Astrocyte (in vitro differentiated cells and primary cell): ENCODE measurements around the gene CELF2. TPM values are rescaled to one million over a fixed set of nuclear protein-coding genes. Genes with fewer than 3 reads are reported as not detected.

Experiments
- DNase-seq: peaks from one replicate; pipeline ENCODE4 v3.0.0-alpha.2; 2010; ENCODE audit warnings: low read depth
- FAIRE-seq: peaks from 2 replicates; lab custom pipeline; 2011; peaks lifted over from hg19 to GRCh38; lab: Jason Lieb, UNC
- H2AFZ ChIP-seq: 2 replicates; pipeline ENCODE4 v1.6.0; 2012; ENCODE audit warnings: low read depth, low read length, inconsistent platforms
- H3K27ac ChIP-seq: 2 replicates; pipeline ENCODE4 v1.5.1; 2011; ENCODE audit warnings: low read depth, low read length, inconsistent platforms
- H3K27me3 ChIP-seq: 2 replicates; pipeline ENCODE4 v1.6.0; 2011; ENCODE audit warnings: low read length, inconsistent platforms; ENCODE audit not compliant: insufficient read depth
- H3K36me3 ChIP-seq: 2 replicates; pipeline ENCODE4 v1.5.1; 2011; ENCODE audit warnings: low read length, inconsistent platforms; ENCODE audit not compliant: insufficient read depth
- H3K4me1 ChIP-seq: 2 replicates; pipeline ENCODE4 v1.5.1; 2011; ENCODE audit warnings: low read length, inconsistent platforms; ENCODE audit not compliant: insufficient read depth
- H3K4me2 ChIP-seq: 2 replicates; pipeline ENCODE4 v1.6.0; 2012; ENCODE audit warnings: low read length, inconsistent platforms
- H3K4me3 ChIP-seq: 2 replicates; pipeline ENCODE4 v1.5.1; 2011; ENCODE audit warnings: low read depth, mild to moderate bottlenecking, low read length, inconsistent platforms; ENCODE audit not compliant: insufficient read depth
- H3K79me2 ChIP-seq: 2 replicates; pipeline ENCODE4 v1.6.0; 2012; ENCODE audit warnings: mild to moderate bottlenecking, low read length, inconsistent platforms; ENCODE audit not compliant: insufficient read depth
- H3K9ac ChIP-seq: 2 replicates; pipeline ENCODE4 v1.6.0; 2012; ENCODE audit warnings: mild to moderate bottlenecking, low read length, inconsistent platforms
- H3K9me3 ChIP-seq: 2 replicates; pipeline ENCODE4 v1.5.1; 2012; ENCODE audit warnings: low read depth, mild to moderate bottlenecking, low read length, inconsistent platforms; ENCODE audit not compliant: insufficient read depth
- H4K20me1 ChIP-seq: 2 replicates; pipeline ENCODE4 v1.6.0; 2012; ENCODE audit warnings: low read length, inconsistent platforms; ENCODE audit not compliant: insufficient read depth
- H3K27ac Mint-ChIP-seq: one replicate; pipeline ENCODE4 v1.8.0; 2021; ENCODE audit warnings: mild to moderate bottlenecking, mixed read lengths; ENCODE audit not compliant: unreplicated experiment
- H3K27me3 Mint-ChIP-seq: one replicate; pipeline ENCODE4 v1.8.0; 2021; ENCODE audit warnings: low read depth, mixed read lengths; ENCODE audit not compliant: unreplicated experiment
- H3K36me3 Mint-ChIP-seq: one replicate; pipeline ENCODE4 v1.8.0; 2021; ENCODE audit warnings: low read depth, mixed read lengths; ENCODE audit not compliant: unreplicated experiment
- H3K4me1 Mint-ChIP-seq: one replicate; pipeline ENCODE4 v1.8.0; 2021; ENCODE audit warnings: low read depth, mixed read lengths; ENCODE audit not compliant: unreplicated experiment
- H3K4me3 Mint-ChIP-seq: one replicate; pipeline ENCODE4 v1.8.0; 2021; ENCODE audit warnings: mild to moderate bottlenecking, moderate library complexity, mixed read lengths; ENCODE audit not compliant: unreplicated experiment
- H3K9me3 Mint-ChIP-seq: one replicate; pipeline ENCODE4 v1.8.0; 2021; ENCODE audit warnings: mild to moderate bottlenecking, mixed read lengths; ENCODE audit not compliant: unreplicated experiment
- CTCF ChIP-seq: IDR thresholded peaks from 2 replicates; pipeline ENCODE4 v1.5.1; 2011; ENCODE audit warnings: low read depth, mild to moderate bottlenecking, inconsistent platforms, low read length, moderate library complexity; ENCODE audit not compliant: insufficient read depth
- EZH2 ChIP-seq: IDR thresholded peaks from 2 replicates; pipeline ENCODE4 v1.6.1; 2012; ENCODE audit warnings: mild to moderate bottlenecking, low read length, inconsistent platforms; ENCODE audit not compliant: insufficient read depth
- total RNA-seq: library from RNA; stranded (reverse); gene quantifications from 2 replicates; pipeline ENCODE4 v1.2.1, GENCODE V29; 2021

The CELF2 gene
- total RNA-seq, 1 donor from 2014 or later, result 76.1 TPM

- H3K4me3 Mint-ChIP-seq, result no peak overlapping the region
- no peaks in the 10 kb centered on the region for H3K27me3 Mint-ChIP-seq
- H4K20me1 ChIP-seq, result no peaks in the 10 kb centered on the region
- H3K9ac ChIP-seq, result no peak overlapping the region
- H3K9me3 Mint-ChIP-seq, result no peaks in the 10 kb centered on the region
- H3K27ac ChIP-seq, result no peak overlapping the region
- no peaks in the 10 kb centered on the region for H3K27me3 ChIP-seq
- H2AFZ ChIP-seq, result no peak overlapping the region
- no peak overlapping the region for H3K27ac Mint-ChIP-seq
- H3K4me1 ChIP-seq, result no peaks in the 10 kb centered on the region
- H3K79me2 ChIP-seq, result no peaks in the 10 kb centered on the region
- TF ChIP-seq EZH2 (no peak), CTCF (no peak)
- H3K4me2 ChIP-seq, result no peak overlapping the region
- peaks cover 3% of the 10 kb centered on the region for H3K36me3 Mint-ChIP-seq
- no peak for FAIRE-seq
- no peak for DNase-seq
- no peaks in the 10 kb centered on the region for H3K36me3 ChIP-seq
- H3K4me1 Mint-ChIP-seq, result no peaks in the 10 kb centered on the region
- H3K4me3 ChIP-seq, result no peak overlapping the region
- H3K9me3 ChIP-seq, result no peaks in the 10 kb centered on the region
Observed at GRCh38 chr10:11262494-11263345, 245.0 kb downstream of the CELF2 start.

- Histone ChIP-seq H3K9me3 (no peaks in the 10 kb centered on the region), H3K79me2 (no peaks in the 10 kb centered on the region), H3K4me2 (no peak overlapping the region), H3K4me1 (no peaks in the 10 kb centered on the region), H3K9ac (no peak overlapping the region), H3K27me3 (no peaks in the 10 kb centered on the region), H2AFZ (no peak overlapping the region), H3K36me3 (no peaks in the 10 kb centered on the region), H3K4me3 (no peak overlapping the region), H3K27ac (no peak overlapping the region), H4K20me1 (no peaks in the 10 kb centered on the region)
- FAIRE-seq, result no peak
- Mint-ChIP-seq H3K4me3 (no peak overlapping the region), H3K36me3 (peaks cover 1% of the 10 kb centered on the region), H3K9me3 (no peaks in the 10 kb centered on the region), H3K4me1 (no peaks in the 10 kb centered on the region), H3K27me3 (no peaks in the 10 kb centered on the region), H3K27ac (no peak overlapping the region)
- no peak for DNase-seq
- TF ChIP-seq EZH2 (no peak), CTCF (no peak)
Observed at GRCh38 chr10:11263767-11264166, 246.1 kb downstream of the CELF2 start.
